GM23338 (cell line): Measurements from ENCODE around the gene RHOH. TPM values are rescaled to one million over a fixed set of nuclear protein-coding genes. Genes with fewer than 3 reads are reported as not detected.

Source experiments
- ATAC-seq: fragments of 200-7000 bp; cut with Tn5 transposase; 3 replicates; pipeline ENCODE4 v1.9.1; 2020
- DNase-seq: peaks from one replicate; pipeline ENCODE4 v3.0.0-alpha.2; 2015; ENCODE audit warnings: low spot score
- H2AFZ ChIP-seq: fragments of 200-600 bp; sonication (generic); 2 replicates; pipeline ENCODE4 v1.8.0; 2016; ENCODE audit warnings: antibody characterized with exemption, mild to moderate bottlenecking, moderate library complexity
- H3F3A ChIP-seq: fragments of 200-600 bp; sonication (generic); replicated peaks from 2 replicates; pipeline ENCODE4 v1.8.0; 2017; ENCODE audit warnings: antibody characterized with exemption, mixed run types, low read depth
- H3K27ac ChIP-seq: fragments of 200-600 bp; sonication (generic); 2 replicates; pipeline ENCODE4 v1.6.1; 2016; ENCODE audit warnings: low read depth
- H3K27me3 ChIP-seq: fragments of 200-600 bp; sonication (generic); 2 replicates; pipeline ENCODE4 v1.8.0; 2016; ENCODE audit warnings: mild to moderate bottlenecking, mixed run types, moderate library complexity; ENCODE audit not compliant: insufficient read depth
- H3K36me3 ChIP-seq: fragments of 200-600 bp; sonication (generic); 2 replicates; pipeline ENCODE4 v1.8.0; 2016; ENCODE audit warnings: mild to moderate bottlenecking; ENCODE audit not compliant: insufficient read depth
- H3K4me1 ChIP-seq: fragments of 200-600 bp; sonication (generic); 2 replicates; pipeline ENCODE4 v1.8.0; 2016; ENCODE audit warnings: mild to moderate bottlenecking, moderate library complexity; ENCODE audit not compliant: insufficient read depth
- H3K4me2 ChIP-seq: fragments of 200-600 bp; sonication (generic); 2 replicates; pipeline ENCODE4 v1.7.1; 2017; ENCODE audit warnings: mixed run types
- H3K4me3 ChIP-seq: fragments of 200-600 bp; sonication (generic); 2 replicates; pipeline ENCODE4 v1.6.1; 2016; ENCODE audit warnings: mixed run types
- H3K79me2 ChIP-seq: fragments of 200-600 bp; sonication (generic); replicated peaks from 2 replicates; pipeline ENCODE4 v1.8.0; 2017; ENCODE audit warnings: mild to moderate bottlenecking; ENCODE audit not compliant: insufficient read depth
- H3K9me2 ChIP-seq: fragments of 200-600 bp; sonication (generic); 2 replicates; pipeline ENCODE4 v1.8.0; 2017; ENCODE audit not compliant: insufficient read depth
- H4K20me1 ChIP-seq: fragments of 200-600 bp; sonication (generic); replicated peaks from 2 replicates; pipeline ENCODE4 v1.8.0; 2017; ENCODE audit warnings: mild to moderate bottlenecking; ENCODE audit not compliant: insufficient read depth
- H3K27ac Mint-ChIP-seq: 2 replicates; pipeline ENCODE4 v1.8.0; 2020; ENCODE audit warnings: inconsistent platforms, mild to moderate bottlenecking, moderate library complexity, mixed read lengths
- H3K27me3 Mint-ChIP-seq: 3 replicates; pipeline ENCODE4 v1.8.0; 2022; ENCODE audit warnings: low read depth, mild to moderate bottlenecking, moderate library complexity, mixed read lengths, inconsistent platforms; ENCODE audit not compliant: insufficient read depth, poor library complexity
- H3K36me3 Mint-ChIP-seq: 3 replicates; pipeline ENCODE4 v1.8.0; 2021; ENCODE audit warnings: low read depth, mild to moderate bottlenecking, inconsistent platforms, moderate library complexity, mixed read lengths
- H3K4me1 Mint-ChIP-seq: 3 replicates; pipeline ENCODE4 v1.8.0; 2020; ENCODE audit warnings: mild to moderate bottlenecking, inconsistent platforms, mixed read lengths
- H3K4me3 Mint-ChIP-seq: 3 replicates; pipeline ENCODE4 v1.8.0; 2021; ENCODE audit warnings: moderate library complexity, mild to moderate bottlenecking, inconsistent platforms, mixed read lengths
- H3K9me3 Mint-ChIP-seq: 3 replicates; pipeline ENCODE4 v1.8.0; 2020; ENCODE audit warnings: moderate library complexity, mild to moderate bottlenecking, inconsistent platforms, mixed read lengths
- CREB1 ChIP-seq: fragments of 250-450 bp; sonication (Bioruptor Pico); IDR thresholded peaks from 2 replicates; pipeline ENCODE4 v1.5.0; 2020; ENCODE audit warnings: low read depth, mild to moderate bottlenecking, moderate library complexity
- CTCF ChIP-seq, 2 experiments: fragments of 200-600 bp in 1 of 2; sonication (generic) in 1 of 2; conservative IDR thresholded peaks; 2 replicates each; pipeline versions ENCODE4 v1.5.1 to v1.6.1; 2016 to 2017; ENCODE audit warnings: antibody characterized with exemption in 2 of 2, low read depth in 2 of 2, mild to moderate bottlenecking in 2 of 2, moderate library complexity in 1 of 2
- ETS1 ChIP-seq: IDR thresholded peaks from 2 replicates; pipeline ENCODE4 v1.6.1; 2016; ENCODE audit warnings: antibody characterized with exemption
- EZH2 ChIP-seq: fragments of 200-600 bp; sonication (generic); IDR thresholded peaks from one replicate; pipeline ENCODE4 v1.8.0; 2017; ENCODE audit warnings: antibody characterized with exemption, mild to moderate bottlenecking, low read depth; ENCODE audit not compliant: unreplicated experiment
- EZH2phosphoT487 ChIP-seq: fragments of 200-600 bp; sonication (generic); IDR thresholded peaks from one replicate; pipeline ENCODE4 v1.8.1; 2018; ENCODE audit warnings: antibody characterized with exemption; ENCODE audit not compliant: unreplicated experiment
- JUNB ChIP-seq: IDR thresholded peaks from one replicate; pipeline ENCODE4 v1.6.1; 2016; ENCODE audit warnings: antibody characterized with exemption; ENCODE audit not compliant: unreplicated experiment
- NANOG ChIP-seq: IDR thresholded peaks from 2 replicates; pipeline ENCODE4 v1.6.1; 2016; ENCODE audit warnings: antibody characterized with exemption, borderline replicate concordance
- STAT1 ChIP-seq: IDR thresholded peaks from one replicate; pipeline ENCODE4 v1.6.1; 2016; ENCODE audit warnings: antibody characterized with exemption; ENCODE audit not compliant: unreplicated experiment
- ZNF114 ChIP-seq: fragments of 250-450 bp; sonication (Bioruptor Pico); IDR thresholded peaks from 2 replicates; pipeline ENCODE4 v1.5.0; 2020; ENCODE audit warnings: mild to moderate bottlenecking, moderate library complexity
- polyA plus RNA-seq: library from polyadenylated mRNA; unstranded; fragments of >200 nt; fragmentation: Nextera tagmentation; extraction: Ambion mirVana; gene quantifications from 2 replicates; pipeline ENCODE4 v1.2.1, GENCODE V29; 2016
- total RNA-seq: library from RNA; depleted of rRNA; stranded (reverse); fragments of >200 nt; shearing (Covaris generic); gene quantifications from 2 replicates; pipeline ENCODE4 v1.2.3, GENCODE V29; 2014
- TF ChIP-seq, protein P1 (sequence below): IDR thresholded peaks from one replicate; pipeline ENCODE4 v1.6.1; 2018; ENCODE audit warnings: antibody characterized with exemption; ENCODE audit not compliant: unreplicated experiment

RHOH gene
- total and polyA plus RNA-seq, 2 experiments from 2014 or later, result 2.2 to 3.7 TPM

- no peak overlapping the region for H3K4me2 ChIP-seq
- ATAC-seq (no peak), DNase-seq (no peak)
- Mint-ChIP-seq H3K27ac (no peak overlapping the region), H3K4me3 (no peak overlapping the region), H3K4me1 (peaks cover 4% of the 10 kb centered on the region), H3K9me3 (no peaks in the 10 kb centered on the region), H3K36me3 (no peaks in the 10 kb centered on the region), H3K27me3 (no peaks in the 10 kb centered on the region)
- H4K20me1 ChIP-seq, result no peaks in the 10 kb centered on the region
- TF ChIP-seq ZNF114 (CRISPR knock-in tag), result no peak
- TF ChIP-seq, protein P1, sequence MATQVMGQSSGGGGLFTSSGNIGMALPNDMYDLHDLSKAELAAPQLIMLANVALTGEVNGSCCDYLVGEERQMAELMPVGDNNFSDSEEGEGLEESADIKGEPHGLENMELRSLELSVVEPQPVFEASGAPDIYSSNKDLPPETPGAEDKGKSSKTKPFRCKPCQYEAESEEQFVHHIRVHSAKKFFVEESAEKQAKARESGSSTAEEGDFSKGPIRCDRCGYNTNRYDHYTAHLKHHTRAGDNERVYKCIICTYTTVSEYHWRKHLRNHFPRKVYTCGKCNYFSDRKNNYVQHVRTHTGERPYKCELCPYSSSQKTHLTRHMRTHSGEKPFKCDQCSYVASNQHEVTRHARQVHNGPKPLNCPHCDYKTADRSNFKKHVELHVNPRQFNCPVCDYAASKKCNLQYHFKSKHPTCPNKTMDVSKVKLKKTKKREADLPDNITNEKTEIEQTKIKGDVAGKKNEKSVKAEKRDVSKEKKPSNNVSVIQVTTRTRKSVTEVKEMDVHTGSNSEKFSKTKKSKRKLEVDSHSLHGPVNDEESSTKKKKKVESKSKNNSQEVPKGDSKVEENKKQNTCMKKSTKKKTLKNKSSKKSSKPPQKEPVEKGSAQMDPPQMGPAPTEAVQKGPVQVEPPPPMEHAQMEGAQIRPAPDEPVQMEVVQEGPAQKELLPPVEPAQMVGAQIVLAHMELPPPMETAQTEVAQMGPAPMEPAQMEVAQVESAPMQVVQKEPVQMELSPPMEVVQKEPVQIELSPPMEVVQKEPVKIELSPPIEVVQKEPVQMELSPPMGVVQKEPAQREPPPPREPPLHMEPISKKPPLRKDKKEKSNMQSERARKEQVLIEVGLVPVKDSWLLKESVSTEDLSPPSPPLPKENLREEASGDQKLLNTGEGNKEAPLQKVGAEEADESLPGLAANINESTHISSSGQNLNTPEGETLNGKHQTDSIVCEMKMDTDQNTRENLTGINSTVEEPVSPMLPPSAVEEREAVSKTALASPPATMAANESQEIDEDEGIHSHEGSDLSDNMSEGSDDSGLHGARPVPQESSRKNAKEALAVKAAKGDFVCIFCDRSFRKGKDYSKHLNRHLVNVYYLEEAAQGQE, result no peak
- TF ChIP-seq CREB1 (CRISPR knock-in tag), result no peak
- TF ChIP-seq EZH2, result no peak
- no peak overlapping the region for H3K4me3 ChIP-seq
- no peaks in the 10 kb centered on the region for H3F3A ChIP-seq
- H2AFZ ChIP-seq, result peak overlapping the region; percentile 32; the same call in 1 of the 2 replicates
- no peaks in the 10 kb centered on the region for H3K79me2 ChIP-seq
- H3K9me2 ChIP-seq, result no peaks in the 10 kb centered on the region
- no peaks in the 10 kb centered on the region for H3K4me1 ChIP-seq
- no peak overlapping the region for H3K27ac ChIP-seq
- no peaks in the 10 kb centered on the region for H3K27me3 ChIP-seq
- H3K36me3 ChIP-seq, result no peaks in the 10 kb centered on the region; the same call in 1 of the 2 replicates
These were observed 78.4 kb downstream of the RHOH start for GRCh38 chr4:40275065-40275730.

DNA sequence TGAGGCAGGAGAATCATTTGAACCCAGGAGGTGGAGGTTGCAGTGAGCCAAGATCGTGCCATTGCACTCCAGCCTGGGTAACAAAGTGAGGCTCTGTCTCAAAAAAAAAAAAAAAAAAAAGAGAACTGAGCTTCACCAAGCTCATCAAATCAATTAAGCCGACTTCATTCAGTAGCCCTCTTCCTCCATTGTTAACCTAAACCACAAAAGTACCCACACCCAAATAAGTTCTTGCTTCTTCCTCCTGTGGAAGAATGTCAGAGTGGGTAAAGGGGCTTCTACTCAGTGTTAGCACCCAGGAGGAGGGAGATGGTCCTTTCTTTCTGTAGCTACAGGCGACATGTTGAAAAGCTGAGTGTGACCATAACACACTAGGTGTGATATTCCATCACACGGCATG lies 79.7 kb downstream of the RHOH start:
- Mint-ChIP-seq H3K27ac (no peak overlapping the region), H3K27me3 (no peaks in the 10 kb centered on the region), H3K36me3 (no peaks in the 10 kb centered on the region), H3K4me1 (peaks cover 4% of the 10 kb centered on the region), H3K9me3 (no peaks in the 10 kb centered on the region), H3K4me3 (no peak overlapping the region)
- Histone ChIP-seq H3K27ac (no peak overlapping the region), H4K20me1 (no peaks in the 10 kb centered on the region), H3K79me2 (no peaks in the 10 kb centered on the region), H3K9me2 (no peaks in the 10 kb centered on the region), H3K27me3 (no peaks in the 10 kb centered on the region), H3K4me2 (no peak overlapping the region), H3K4me1 (no peaks in the 10 kb centered on the region), H3K36me3 (no peaks in the 10 kb centered on the region; the same call in 1 of the 2 replicates), H3F3A (no peaks in the 10 kb centered on the region), H2AFZ (no peak overlapping the region), H3K4me3 (no peak overlapping the region)
- ATAC-seq, result no peak
- no peak for DNase-seq
- no peak for TF ChIP-seq CTCF (conservative IDR thresholded peaks at IDR 0.05; ENCODE audit: low read depth in 2 of 2)
- TF ChIP-seq, protein P1, result no peak
- TF ChIP-seq EZH2phosphoT487, result no peak
- no peak for TF ChIP-seq CREB1 (CRISPR knock-in tag)
- no peak for TF ChIP-seq ZNF114 (CRISPR knock-in tag)
- no peak for TF ChIP-seq ETS1
- no peak for TF ChIP-seq EZH2
- no peak for TF ChIP-seq JUNB
- no peak for TF ChIP-seq NANOG
- no peak for TF ChIP-seq STAT1
